ENCODE measurements around the gene NEGR1. TPM values are rescaled to one million over a fixed set of nuclear protein-coding genes. Genes with fewer than 3 reads are reported as not detected.
"Not testable (repeated sequence)": the region's sequence is repeated elsewhere in the genome, so short reads cannot be mapped to it uniquely, and the experiment has no call there.

The NEGR1 gene
- total RNA-seq, 4 donors from 2014 or later = 1.6 to 4.7 (median 2.3) TPM

DNA sequence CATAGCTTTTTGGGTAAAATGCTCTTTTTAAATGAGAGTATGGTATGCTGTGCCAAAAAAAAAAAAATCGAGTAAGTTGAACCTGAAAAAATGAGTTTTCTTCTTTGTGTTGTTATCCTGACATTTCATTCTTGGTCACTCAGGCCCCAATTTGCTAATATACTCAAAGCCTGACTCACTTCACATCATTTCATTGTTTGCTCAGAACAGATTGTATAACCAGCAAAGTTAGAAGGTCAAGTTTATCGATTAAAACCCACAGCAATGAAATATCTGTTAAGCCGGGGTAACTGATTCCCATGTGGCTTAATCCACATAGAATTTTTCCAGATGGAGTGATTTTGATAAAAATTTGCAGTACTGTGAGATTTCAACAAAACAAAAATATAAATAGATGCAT is 363.7 kb downstream of the NEGR1 start:
- DNase-seq = no peak
- H3K27ac ChIP-seq = no peak overlapping the region
- H3K4me3 ChIP-seq = no peak overlapping the region
- H3K4me1 ChIP-seq = no peaks in the 10 kb centered on the region
- no peaks in the 10 kb centered on the region for H3K27me3 ChIP-seq
- no peaks in the 10 kb centered on the region for H3K9me3 ChIP-seq
- TF ChIP-seq, protein P1, sequence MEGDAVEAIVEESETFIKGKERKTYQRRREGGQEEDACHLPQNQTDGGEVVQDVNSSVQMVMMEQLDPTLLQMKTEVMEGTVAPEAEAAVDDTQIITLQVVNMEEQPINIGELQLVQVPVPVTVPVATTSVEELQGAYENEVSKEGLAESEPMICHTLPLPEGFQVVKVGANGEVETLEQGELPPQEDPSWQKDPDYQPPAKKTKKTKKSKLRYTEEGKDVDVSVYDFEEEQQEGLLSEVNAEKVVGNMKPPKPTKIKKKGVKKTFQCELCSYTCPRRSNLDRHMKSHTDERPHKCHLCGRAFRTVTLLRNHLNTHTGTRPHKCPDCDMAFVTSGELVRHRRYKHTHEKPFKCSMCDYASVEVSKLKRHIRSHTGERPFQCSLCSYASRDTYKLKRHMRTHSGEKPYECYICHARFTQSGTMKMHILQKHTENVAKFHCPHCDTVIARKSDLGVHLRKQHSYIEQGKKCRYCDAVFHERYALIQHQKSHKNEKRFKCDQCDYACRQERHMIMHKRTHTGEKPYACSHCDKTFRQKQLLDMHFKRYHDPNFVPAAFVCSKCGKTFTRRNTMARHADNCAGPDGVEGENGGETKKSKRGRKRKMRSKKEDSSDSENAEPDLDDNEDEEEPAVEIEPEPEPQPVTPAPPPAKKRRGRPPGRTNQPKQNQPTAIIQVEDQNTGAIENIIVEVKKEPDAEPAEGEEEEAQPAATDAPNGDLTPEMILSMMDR (IDR thresholded peaks at IDR 0.05) = no peak
- TF ChIP-seq POLR2A (IDR thresholded peaks at IDR 0.05) = no peak
- H3K36me3 ChIP-seq = no peaks in the 10 kb centered on the region

DNA sequence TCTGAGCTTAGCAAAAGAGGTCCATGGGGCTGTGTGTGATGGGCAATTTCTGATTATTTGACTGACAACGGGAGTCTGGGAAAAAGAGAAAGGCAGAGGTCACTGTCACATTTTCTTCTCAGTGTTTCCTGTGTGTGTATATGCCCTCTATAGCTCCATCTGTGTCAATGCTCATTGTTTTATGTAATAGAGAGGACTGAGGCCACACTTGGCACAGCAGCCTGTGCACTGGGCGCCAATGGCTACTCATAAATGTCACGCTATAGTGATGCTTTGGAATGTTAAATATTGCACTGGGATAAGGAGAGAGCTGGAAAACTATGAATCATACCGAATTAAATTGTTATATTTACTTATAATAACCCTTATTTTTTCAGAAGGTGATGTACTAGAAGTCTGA is 365.4 kb downstream of the NEGR1 start:
- H3K27me3 ChIP-seq = no peaks in the 10 kb centered on the region
- H3K27ac ChIP-seq = no peak overlapping the region
- no peaks in the 10 kb centered on the region for H3K9me3 ChIP-seq
- H3K4me1 ChIP-seq = no peaks in the 10 kb centered on the region
- no peaks in the 10 kb centered on the region for H3K36me3 ChIP-seq
- TF ChIP-seq POLR2A (IDR thresholded peaks at IDR 0.05) = no peak
- TF ChIP-seq, protein P1 (IDR thresholded peaks at IDR 0.05) = no peak
- H3K4me3 ChIP-seq = no peak overlapping the region
- no peak for DNase-seq

DNA sequence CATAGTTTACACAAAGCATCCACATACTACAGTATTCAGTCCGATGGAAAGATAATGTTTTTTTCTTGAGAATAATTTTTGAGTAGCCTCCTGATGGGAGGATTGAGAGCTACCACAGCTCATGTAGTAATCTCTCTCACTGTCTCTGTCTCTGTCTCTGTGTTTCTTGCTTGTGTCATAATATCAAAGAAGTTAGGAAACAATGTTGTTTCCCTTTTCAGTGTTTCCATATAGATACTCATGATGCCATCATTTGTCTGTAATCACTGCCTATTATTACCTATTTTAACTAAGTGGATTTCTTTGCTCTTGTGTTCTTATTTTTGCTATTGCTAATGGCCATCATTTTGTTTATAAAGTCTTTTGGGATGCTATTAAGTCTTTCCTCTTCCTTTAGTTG is 367.7 kb downstream of the NEGR1 start:
- Histone ChIP-seq H3K36me3 (no peaks in the 10 kb centered on the region), H3K27ac (no peak overlapping the region), H3K27me3 (no peaks in the 10 kb centered on the region), H3K4me3 (no peak overlapping the region), H3K4me1 (no peaks in the 10 kb centered on the region), H3K9me3 (no peaks in the 10 kb centered on the region)
- TF ChIP-seq, protein P1 (IDR thresholded peaks at IDR 0.05) = no peak
- TF ChIP-seq POLR2A (IDR thresholded peaks at IDR 0.05) = no peak
- DNase-seq = no peak

DNA sequence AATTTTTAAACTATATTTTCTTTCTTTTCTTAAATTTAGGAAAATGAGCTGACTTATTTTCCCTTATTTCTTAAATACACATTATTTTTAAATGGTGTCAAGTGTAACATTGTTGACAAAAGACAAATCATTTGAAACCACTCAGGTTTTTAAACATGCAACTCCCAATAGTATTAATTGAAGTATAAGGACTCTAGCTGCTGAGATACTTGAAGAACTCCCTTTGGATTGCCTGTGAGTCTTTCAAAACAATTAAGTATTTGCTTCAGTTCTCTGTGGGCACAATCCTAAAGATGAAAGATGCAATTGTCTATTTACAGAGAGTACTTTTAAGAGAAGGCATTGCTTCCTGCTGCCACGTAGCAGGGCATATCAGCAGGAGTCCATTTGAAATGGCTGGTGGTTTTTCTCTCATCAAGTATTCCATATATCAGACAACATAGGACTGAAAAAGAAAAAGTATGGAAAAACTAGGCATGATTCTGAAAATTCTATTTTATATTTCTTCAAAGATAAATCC is 373.4 kb downstream of the NEGR1 start:
- Histone ChIP-seq H3K36me3 (no peaks in the 10 kb centered on the region), H3K27ac (no peak overlapping the region), H3K9me3 (no peaks in the 10 kb centered on the region), H3K4me1 (no peaks in the 10 kb centered on the region), H3K27me3 (no peaks in the 10 kb centered on the region), H3K4me3 (no peak overlapping the region)
- TF ChIP-seq, protein P1 (IDR thresholded peaks at IDR 0.05) = no peak
- no peak for TF ChIP-seq POLR2A (IDR thresholded peaks at IDR 0.05)
- no peak for DNase-seq

DNA sequence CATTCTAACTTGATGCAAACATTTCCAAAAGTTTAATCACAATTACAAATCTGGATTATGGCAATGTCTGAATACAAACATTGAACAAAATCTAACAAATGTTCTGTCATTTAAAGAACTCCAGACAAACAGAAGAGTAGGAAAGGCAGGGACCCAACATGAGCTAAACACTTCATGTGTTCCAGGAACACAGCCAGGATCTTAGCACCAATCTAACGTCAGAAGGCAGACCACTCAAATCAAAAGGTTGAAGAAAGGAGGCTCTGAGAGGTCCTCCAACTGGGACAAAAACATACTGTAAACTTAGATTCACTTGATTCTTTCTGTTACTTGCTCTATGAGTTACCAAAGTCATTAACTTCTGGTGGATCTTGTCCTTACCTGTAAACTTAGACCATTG is 374.0 kb downstream of the NEGR1 start:
- Histone ChIP-seq H3K4me3 (no peak overlapping the region), H3K27ac (no peak overlapping the region), H3K4me1 (no peaks in the 10 kb centered on the region), H3K9me3 (no peaks in the 10 kb centered on the region), H3K27me3 (no peaks in the 10 kb centered on the region), H3K36me3 (no peaks in the 10 kb centered on the region)
- TF ChIP-seq, protein P1 (IDR thresholded peaks at IDR 0.05) = no peak
- no peak for TF ChIP-seq POLR2A (IDR thresholded peaks at IDR 0.05)
- DNase-seq = no peak

DNA sequence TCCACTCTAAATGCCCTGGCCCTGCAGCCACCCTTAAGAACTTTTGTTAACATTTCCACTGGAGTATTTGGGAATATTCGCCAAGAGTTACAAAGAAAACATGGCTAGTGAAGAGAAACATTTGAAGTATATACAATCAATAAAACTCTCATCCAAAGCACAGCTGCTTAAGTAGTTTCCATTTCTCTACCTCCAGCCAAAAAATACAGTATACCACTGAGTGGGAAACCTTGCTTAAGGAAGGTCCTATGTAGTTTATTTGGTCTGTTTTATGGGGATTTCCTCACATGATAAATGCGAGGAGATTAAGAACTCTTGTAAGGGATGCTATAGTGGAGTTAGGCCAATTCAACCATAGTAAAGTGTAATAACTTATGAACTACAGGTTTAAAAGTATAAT is 382.5 kb downstream of the NEGR1 start:
- no peak overlapping the region for H3K4me3 ChIP-seq
- TF ChIP-seq POLR2A (IDR thresholded peaks at IDR 0.05) = no peak
- TF ChIP-seq, protein P1 (IDR thresholded peaks at IDR 0.05) = no peak
- no peaks in the 10 kb centered on the region for H3K27me3 ChIP-seq
- no peak overlapping the region for H3K27ac ChIP-seq
- no peaks in the 10 kb centered on the region for H3K9me3 ChIP-seq
- H3K36me3 ChIP-seq = no peaks in the 10 kb centered on the region
- no peaks in the 10 kb centered on the region for H3K4me1 ChIP-seq
- no peak for DNase-seq

DNA sequence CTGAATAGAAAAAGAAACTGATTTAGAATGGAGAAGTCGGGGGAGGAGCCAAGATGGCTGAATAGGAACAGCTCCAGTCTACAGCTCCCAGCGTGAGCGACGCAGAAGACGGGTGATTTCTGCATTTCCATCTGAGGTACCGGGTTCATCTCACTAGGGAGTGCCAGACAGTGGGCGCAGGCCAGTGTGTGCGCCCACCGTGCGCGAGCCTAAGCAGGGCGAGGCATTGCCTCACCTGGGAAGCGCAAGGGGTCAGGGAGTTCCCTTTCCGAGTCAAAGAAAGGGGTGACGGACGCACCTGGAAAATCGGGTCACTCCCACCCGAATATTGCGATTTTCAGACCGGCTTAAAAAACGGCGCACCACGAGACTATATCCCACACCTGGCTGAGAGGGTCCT is 394.2 kb downstream of the NEGR1 start:
- not testable (repeated sequence) for H3K4me1 ChIP-seq, H3K9me3 ChIP-seq, H3K4me3 ChIP-seq, DNase-seq, H3K27ac ChIP-seq, H3K27me3 ChIP-seq, H3K36me3 ChIP-seq

Measured in Peyer's patch (tissue), 4 donors.